ENCODE data around the gene PAX7.

- TF ChIP-seq POLR2AphosphoS5 (IDR thresholded peaks at IDR 0.05; ENCODE audit: low read depth, low read length) (no peak), SIN3A (IDR thresholded peaks at IDR 0.05; ENCODE audit: borderline replicate concordance, insufficient read depth, low read length) (no peak), REST (IDR thresholded peaks at IDR 0.05; ENCODE audit: insufficient read depth in 1 of 2, low read depth in 2 of 2, low read length in 2 of 2) (no peak), TAF1 (IDR thresholded peaks at IDR 0.05; ENCODE audit: borderline replicate concordance, insufficient read depth, low read length) (no peak)
These were observed 50.8 kb downstream of the PAX7 start for GRCh38 chr1:18681423-18681835.

Measured in PFSK-1 (cell line).